Pancreas (tissue), 10 donors: ENCODE measurements around the gene MYL12B. TPM values are rescaled to one million over a fixed set of nuclear protein-coding genes. Genes with fewer than 3 reads are reported as not detected.
"Not testable (repeated sequence)": the region's sequence is repeated elsewhere in the genome, so short reads cannot be mapped to it uniquely, and the experiment has no call there.

ENCODE experiments used
- ATAC-seq, 4 donors: fragments of 200-7000 bp; cut with Tn5 transposase; one replicate each; pipeline versions ENCODE4 v1.8.0 to v1.9.1; 2020; ENCODE audit warnings: mild to moderate bottlenecking in 4 of 4, moderate library complexity in 4 of 4
- DNase-seq, 6 donors: peaks; one replicate each; pipeline ENCODE4 v3.0.0-alpha.2; 2020
- FAIRE-seq: peaks from 2 replicates; lab custom pipeline; 2012; peaks lifted over from hg19 to GRCh38; lab: Jason Lieb, UNC
- H3K27ac ChIP-seq, 4 donors: fragments of 200-600 bp; sonication (generic); 1 replicate in 3 of 4; 2 replicates in 1 of 4; pipeline versions ENCODE4 v1.5.0 to v1.8.0; 2020
- H3K27me3 ChIP-seq, 4 donors: fragments of 200-600 bp; one replicate each; pipeline ENCODE4 v1.8.0; 2021
- H3K36me3 ChIP-seq, 3 donors: fragments of 200-600 bp; sonication (generic) in 1 of 3; one replicate each; pipeline versions ENCODE4 v1.5.0 to v1.8.0; 2020 to 2021
- H3K4me1 ChIP-seq, 3 donors: fragments of 200-600 bp; one replicate each; pipeline ENCODE4 v1.8.0; 2021
- H3K4me3 ChIP-seq, 4 donors: fragments of 200-600 bp; sonication (generic) in 2 of 4; one replicate each; pipeline versions ENCODE4 v1.5.0 to v1.8.0; 2020 to 2021
- H3K9me3 ChIP-seq, 4 donors: fragments of 200-600 bp; one replicate each; pipeline ENCODE4 v1.8.0; 2021
- whole genome bisulfite sequencing, 2 donors: extraction: QIAGEN DNeasy Blood & Tissue Kit; methylation state at CpG; one replicate each; pipeline ENCODE4 v1.1.7; 2013; 5-methylcytosine and 5-hydroxymethylcytosine counted together
- intact Hi-C, 3 donors: fragments of 100-400 bp; cut with DNase I; formaldehyde crosslinking; loops; one replicate each; pipeline versions ENCODE4 v1.11.1 to v1.14.2; 2022
- polyA plus RNA-seq, 2 donors: library from polyadenylated mRNA; stranded (reverse); fragments of 200-250 nt; gene quantifications; one replicate each; pipeline ENCODE4 v1.2.3, GENCODE V29; 2013
- total RNA-seq, 6 donors: library from RNA; stranded (reverse); fragmentation: NEBNext Ultra II Directional in 4 of 6; extraction: Animal tissue kit (Norgen Biotek cat#: 25700) in 4 of 6; gene quantifications; one replicate each; pipeline versions ENCODE4 v1.2.1 to v1.2.4, GENCODE V29; 2021 to 2023
- TF ChIP-seq, protein P1 (sequence below), 4 donors: fragments of 200-600 bp; sonication (generic) in 3 of 4; IDR thresholded peaks; one replicate each; pipeline versions ENCODE4 v1.5.0 to v1.8.0; 2021; ENCODE audit warnings: antibody characterized with exemption in 4 of 4
- donor health status: healthy with polysubstance abuse.
- donor health status: DM: no; HTN: no; CAD: no; lungs with moderate emphysema.
- donor health status: DM: no; HTN: no; CAD: no.
- donor health status: control.
- donor health status: control.
- donor health status: Bipolar disorder and iron deficiency.
- donor health status: DM: yes; HTN: yes; CAD: no.
- donor health status: DM: no; HTN: no; CAD: no.
- donor health status: DM: no; HTN: no; CAD: no.
- donor health status: DM: yes; HTN: yes; CAD: no.

Gene MYL12B
- total and polyA plus RNA-seq, 8 donors, result 63.0 to 208 (median 119) TPM

DNA sequence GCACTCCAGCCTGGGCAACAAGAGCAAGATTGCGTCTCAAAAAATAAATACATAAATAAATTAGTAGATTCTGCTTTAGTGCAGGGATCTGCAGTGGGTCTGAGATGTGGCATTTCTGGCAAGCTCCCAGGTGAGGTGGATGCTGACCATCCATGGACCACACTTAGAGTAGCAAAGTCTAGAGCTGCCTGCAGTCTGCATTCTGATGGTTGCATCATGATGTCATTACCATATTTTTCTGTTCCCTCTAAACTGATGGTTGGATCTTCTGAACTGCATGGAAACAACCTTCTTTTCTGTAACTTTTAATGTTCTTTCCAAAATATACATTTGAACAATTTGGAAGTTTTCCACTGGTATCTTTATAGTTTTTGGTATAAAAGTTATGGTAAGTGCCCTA, 42.9 kb downstream of the MYL12B start:
- no peaks in the 10 kb centered on the region for H3K36me3 ChIP-seq
- no peak overlapping the region for H3K4me3 ChIP-seq
- FAIRE-seq, result no peak
- no peaks in the 10 kb centered on the region for H3K9me3 ChIP-seq
- H3K27me3 ChIP-seq, result no peaks in the 10 kb centered on the region
- no peak overlapping the region for H3K27ac ChIP-seq
- TF ChIP-seq, protein P1, sequence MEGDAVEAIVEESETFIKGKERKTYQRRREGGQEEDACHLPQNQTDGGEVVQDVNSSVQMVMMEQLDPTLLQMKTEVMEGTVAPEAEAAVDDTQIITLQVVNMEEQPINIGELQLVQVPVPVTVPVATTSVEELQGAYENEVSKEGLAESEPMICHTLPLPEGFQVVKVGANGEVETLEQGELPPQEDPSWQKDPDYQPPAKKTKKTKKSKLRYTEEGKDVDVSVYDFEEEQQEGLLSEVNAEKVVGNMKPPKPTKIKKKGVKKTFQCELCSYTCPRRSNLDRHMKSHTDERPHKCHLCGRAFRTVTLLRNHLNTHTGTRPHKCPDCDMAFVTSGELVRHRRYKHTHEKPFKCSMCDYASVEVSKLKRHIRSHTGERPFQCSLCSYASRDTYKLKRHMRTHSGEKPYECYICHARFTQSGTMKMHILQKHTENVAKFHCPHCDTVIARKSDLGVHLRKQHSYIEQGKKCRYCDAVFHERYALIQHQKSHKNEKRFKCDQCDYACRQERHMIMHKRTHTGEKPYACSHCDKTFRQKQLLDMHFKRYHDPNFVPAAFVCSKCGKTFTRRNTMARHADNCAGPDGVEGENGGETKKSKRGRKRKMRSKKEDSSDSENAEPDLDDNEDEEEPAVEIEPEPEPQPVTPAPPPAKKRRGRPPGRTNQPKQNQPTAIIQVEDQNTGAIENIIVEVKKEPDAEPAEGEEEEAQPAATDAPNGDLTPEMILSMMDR (IDR thresholded peaks at IDR 0.05), result no peak
- ATAC-seq, result no peak
- no peaks in the 10 kb centered on the region for H3K4me1 ChIP-seq
- no peak for DNase-seq
- 78 to 100% methylated on average over 1 of the region's 1 CpG for WGBS, 2 donors
- intact Hi-C loops, result no loop called here

DNA sequence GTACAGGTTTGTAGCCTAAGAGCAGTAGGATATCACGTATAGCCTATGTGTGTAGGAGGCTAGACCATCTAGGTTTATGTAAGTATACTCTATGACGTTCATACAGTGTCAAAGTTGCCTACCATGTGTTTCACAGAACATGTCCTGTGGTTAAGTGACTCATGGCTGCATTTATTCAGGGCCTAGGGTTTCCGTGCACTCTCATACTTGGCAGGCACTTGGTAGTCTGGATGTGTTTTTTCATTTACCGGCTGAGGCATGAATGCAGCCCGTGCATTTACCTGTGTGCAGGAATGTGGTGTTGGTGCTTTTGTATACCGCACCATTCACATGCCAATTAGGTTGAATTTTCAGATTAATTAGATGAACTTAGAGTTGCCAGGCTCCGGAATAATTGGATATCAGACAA, 43.4 kb downstream of the MYL12B start:
- DNase-seq, result no peak
- H3K4me3 ChIP-seq, result no peak overlapping the region
- H3K36me3 ChIP-seq, result no peaks in the 10 kb centered on the region
- WGBS, 2 donors, result 78 to 82% methylated on average over 7 of the region's 7 CpGs
- ATAC-seq, result peak in 3 of 4 donors; percentile 34 to 71 (median 38)
- TF ChIP-seq, protein P1 (IDR thresholded peaks at IDR 0.05), result no peak
- no peaks in the 10 kb centered on the region for H3K9me3 ChIP-seq
- H3K27me3 ChIP-seq, result no peaks in the 10 kb centered on the region
- no peaks in the 10 kb centered on the region for H3K4me1 ChIP-seq
- no peak for FAIRE-seq
- intact Hi-C loops, result no loop called here
- H3K27ac ChIP-seq, result no peak overlapping the region

DNA sequence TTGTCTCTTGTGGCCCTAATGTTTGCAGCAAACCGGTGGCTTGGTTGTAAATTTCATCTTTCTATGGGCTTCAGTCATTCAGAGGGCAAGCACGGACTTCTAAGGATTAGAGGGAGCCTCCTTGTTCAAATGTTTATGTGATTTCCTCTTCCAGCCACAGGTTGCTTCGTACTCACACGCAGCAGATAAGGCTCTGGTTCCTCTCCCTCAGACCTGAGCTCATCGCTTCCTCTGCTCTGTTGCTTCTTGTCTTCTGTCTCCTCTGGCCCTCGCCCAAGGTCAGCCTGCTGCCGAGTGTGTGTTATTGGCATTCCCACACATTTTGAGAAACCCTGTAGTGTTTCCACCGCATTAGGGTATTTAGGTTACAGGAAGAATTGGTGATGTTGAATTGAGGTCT, 44.0 kb downstream of the MYL12B start:
- DNase-seq (no peak), FAIRE-seq (no peak), ATAC-seq (peak in 1 of 4 donors; percentile 27)
- Histone ChIP-seq H3K36me3 (no peaks in the 10 kb centered on the region), H3K9me3 (no peaks in the 10 kb centered on the region), H3K27ac (no peak overlapping the region), H3K4me3 (no peak overlapping the region), H3K27me3 (no peaks in the 10 kb centered on the region), H3K4me1 (no peaks in the 10 kb centered on the region)
- 34 to 43% methylated on average over 8 of the region's 8 CpGs for WGBS, 2 donors
- intact Hi-C loops, result no loop called here
- TF ChIP-seq, protein P1 (IDR thresholded peaks at IDR 0.05), result no peak

DNA sequence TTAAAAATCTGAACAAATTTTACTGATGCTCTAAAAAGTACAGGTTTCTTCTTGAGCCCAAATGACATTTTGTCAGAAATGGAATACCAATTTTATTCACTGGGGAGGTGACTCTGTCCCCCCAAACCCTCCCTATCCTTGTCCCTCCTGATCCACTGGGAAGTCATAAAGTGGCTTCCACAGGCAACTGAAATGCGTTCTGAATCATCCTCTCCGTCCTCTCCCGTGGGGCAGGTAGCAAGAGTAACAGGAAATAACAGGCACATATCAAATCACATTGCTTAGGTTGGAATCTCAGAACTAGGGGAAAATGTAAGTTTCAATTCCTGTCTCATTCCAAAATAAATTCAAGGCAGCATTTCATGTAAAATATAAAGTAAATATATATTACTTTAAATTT, 44.5 kb downstream of the MYL12B start:
- Histone ChIP-seq H3K4me3 (no peak overlapping the region), H3K4me1 (no peaks in the 10 kb centered on the region), H3K27ac (no peak overlapping the region), H3K27me3 (no peaks in the 10 kb centered on the region), H3K9me3 (no peaks in the 10 kb centered on the region), H3K36me3 (no peaks in the 10 kb centered on the region)
- TF ChIP-seq, protein P1 (IDR thresholded peaks at IDR 0.05), result no peak
- WGBS, 2 donors, result 76 to 85% methylated on average over 3 of the region's 3 CpGs
- ATAC-seq (no peak), DNase-seq (no peak), FAIRE-seq (no peak)
- intact Hi-C loops, result no loop called here

DNA sequence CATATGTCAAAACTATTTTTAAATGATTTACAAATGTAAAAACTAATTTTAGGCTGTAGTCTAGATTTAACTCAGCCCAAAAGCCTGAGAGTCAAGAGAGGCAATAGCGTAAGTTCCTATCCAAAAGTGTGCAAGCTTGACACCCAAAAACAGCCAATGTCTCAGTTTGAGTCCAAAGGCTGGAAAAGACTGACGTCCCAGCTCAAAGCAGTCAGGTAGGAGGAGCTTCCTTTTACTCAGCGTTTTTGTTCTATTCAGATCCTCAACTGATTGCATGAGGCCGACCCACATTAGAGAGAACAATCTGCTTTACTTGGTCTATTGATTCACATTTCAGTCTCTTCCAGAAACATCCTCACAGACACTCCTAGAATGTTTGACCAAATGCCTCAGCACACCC, 51.8 kb downstream of the MYL12B start:
- no peak overlapping the region for H3K4me3 ChIP-seq
- no peak for ATAC-seq
- no peaks in the 10 kb centered on the region for H3K9me3 ChIP-seq
- no peak for FAIRE-seq
- intact Hi-C loops, result no loop called here
- no peaks in the 10 kb centered on the region for H3K27me3 ChIP-seq
- H3K4me1 ChIP-seq, result no peaks in the 10 kb centered on the region
- WGBS, 2 donors, result 53 to 54% methylated on average over 4 of the region's 4 CpGs
- H3K27ac ChIP-seq, result no peak overlapping the region
- no peaks in the 10 kb centered on the region for H3K36me3 ChIP-seq
- TF ChIP-seq, protein P1 (IDR thresholded peaks at IDR 0.05), result no peak
- DNase-seq, result no peak

DNA sequence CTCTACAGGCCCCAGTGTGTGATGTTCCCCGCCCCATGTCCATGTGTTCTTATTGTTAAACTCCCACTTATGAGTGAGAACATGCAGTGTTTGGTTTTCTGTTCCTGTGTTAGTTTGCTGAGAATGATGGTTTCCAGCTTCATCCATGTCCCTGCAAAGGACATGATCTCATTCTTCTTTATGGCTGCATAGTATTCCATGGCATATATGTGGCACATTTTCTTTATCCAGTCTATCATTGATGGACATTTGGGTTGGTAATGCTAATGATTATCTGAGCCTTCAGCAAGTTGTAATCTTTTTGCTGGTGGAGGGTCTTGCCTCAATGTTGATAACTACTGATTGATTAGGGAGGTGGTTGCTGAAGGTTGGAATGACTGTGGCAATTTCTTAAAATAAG, 53.4 kb downstream of the MYL12B start:
- FAIRE-seq, ATAC-seq, H3K36me3 ChIP-seq, H3K9me3 ChIP-seq, H3K4me3 ChIP-seq, H3K27ac ChIP-seq, DNase-seq, intact Hi-C loops, H3K27me3 ChIP-seq, H3K4me1 ChIP-seq: not testable (repeated sequence)
- WGBS, 2 donors, result 93 to 99% methylated on average over 1 of the region's 1 CpG
